GM21367 (cell line): Measurements from ENCODE around the gene PIF1.
"Not testable (repeated sequence)": the region's sequence is repeated elsewhere in the genome, so short reads cannot be mapped to it uniquely, and the experiment has no call there.

Source experiments
- ATAC-seq: cut with Tn5 transposase; IDR thresholded peaks from one replicate; pipeline ENCODE4 v1.9.1; 2021; ENCODE audit not compliant: unreplicated experiment

Gene PIF1

DNA sequence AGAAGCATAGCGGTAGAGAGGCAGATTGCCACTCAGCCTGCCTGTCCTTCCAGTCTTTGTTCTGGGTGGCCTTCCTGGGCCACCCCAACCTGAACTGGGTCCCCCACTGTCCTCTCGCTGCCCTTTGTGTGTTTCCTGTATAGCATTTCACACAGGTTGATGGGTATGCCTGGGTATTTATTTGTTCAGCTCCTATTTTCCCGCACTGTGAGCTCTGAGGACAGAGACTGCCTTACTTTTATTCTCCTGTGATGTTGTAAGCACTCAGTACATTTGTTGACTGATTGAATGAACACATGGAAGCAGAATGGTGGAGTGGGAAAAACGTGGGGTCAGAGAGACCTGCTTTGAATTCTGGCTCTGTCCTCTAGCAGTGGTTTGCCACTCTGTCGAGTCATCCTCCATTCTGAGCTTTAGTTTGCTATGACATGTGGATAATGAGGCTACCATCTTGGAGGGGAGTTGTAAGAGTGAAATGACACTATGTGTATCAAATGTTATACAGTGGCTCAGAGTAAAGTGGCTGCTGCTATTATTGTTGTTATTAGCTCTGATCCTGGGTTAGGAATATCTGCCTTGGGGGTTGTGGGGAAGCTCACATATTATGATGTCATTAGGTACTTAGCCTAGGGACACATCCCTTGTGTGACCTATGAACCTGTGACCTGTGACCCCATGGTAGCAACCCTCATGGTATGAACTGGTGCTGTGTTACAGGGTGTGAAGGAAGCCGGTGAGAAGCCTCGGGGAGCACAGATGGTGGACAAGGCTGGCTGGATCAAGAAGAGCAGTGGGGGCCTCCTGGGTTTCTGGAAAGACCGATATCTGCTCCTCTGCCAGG is 22.6 kb upstream of the PIF1 start:
- no peak for ATAC-seq

DNA sequence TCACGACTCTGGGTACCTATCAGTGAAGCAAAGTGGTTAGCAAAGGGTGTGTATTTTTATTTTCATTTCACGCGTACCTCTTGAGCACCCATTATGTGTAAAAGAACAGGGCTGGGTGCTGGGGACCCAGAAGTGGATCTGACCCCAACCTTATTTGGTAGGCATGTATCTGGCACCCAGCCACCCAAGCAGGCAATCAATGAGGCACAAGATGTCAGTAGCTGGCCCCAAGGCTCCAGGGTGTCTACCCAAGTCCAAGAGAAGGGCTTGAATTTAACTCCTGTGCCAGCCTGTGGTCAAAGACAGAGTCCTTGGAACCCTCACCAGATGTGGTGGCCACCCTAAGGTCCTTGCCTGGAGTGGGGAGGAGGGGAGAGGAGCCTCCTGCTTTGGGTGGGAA is 22.0 kb upstream of the PIF1 start:
- no peak for ATAC-seq

DNA sequence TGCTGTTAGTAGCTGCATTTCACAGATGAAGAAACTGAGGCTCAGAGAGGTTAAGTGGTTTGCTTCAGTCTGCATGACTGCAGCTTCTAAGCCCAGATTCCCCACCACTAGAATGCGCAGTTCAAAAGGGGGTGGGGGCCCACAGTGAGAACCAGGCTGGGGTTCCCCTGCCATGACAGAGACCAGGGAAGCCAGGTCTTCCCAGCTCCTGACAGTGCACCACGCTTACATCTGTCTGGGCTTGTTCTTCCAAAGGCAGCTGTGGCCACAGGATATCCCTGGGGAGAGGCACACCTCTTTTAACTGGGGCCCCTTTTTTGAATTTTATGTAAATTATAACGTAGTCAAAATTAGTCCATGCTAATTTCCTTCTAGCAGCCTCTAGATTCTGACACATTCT is 21.6 kb upstream of the PIF1 start:
- no peak for ATAC-seq

DNA sequence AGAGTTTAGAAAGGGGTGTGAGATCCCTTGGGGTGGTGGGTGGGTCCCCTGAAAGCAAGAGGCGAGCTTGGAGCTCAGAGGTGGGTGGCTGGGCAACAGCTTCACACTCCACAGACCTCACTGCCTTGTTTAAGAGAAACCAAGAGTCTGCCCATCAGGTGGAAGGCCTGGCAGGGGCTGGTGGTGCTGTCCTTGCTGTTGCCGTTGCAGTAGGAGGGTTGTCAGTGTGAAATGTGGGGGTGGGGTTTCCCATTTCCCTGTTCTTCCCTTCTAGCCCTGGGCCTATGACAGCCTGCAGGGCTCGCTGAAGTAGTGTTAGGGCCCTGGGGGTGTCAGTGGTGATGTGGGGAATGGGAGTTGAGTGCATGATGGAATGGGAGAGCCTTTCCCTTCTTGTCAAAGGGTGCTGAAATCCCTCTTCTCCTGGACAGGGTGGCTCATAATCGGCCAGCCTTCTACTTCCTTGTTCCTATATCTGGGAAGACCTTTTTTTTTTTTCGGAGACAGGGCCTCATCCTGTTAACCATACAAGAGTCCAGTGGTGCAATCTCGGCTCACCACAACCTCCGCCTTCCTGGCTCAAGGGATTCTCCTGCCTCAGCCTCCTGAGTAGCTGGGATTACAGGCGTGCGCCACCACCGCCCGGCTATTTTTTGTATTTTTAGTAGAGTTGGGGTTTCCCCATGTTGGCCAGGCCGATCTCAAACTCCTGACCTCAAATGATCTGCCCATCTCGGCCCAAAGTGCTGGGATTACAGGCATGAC is 20.6 kb upstream of the PIF1 start:
- no peak for ATAC-seq

DNA sequence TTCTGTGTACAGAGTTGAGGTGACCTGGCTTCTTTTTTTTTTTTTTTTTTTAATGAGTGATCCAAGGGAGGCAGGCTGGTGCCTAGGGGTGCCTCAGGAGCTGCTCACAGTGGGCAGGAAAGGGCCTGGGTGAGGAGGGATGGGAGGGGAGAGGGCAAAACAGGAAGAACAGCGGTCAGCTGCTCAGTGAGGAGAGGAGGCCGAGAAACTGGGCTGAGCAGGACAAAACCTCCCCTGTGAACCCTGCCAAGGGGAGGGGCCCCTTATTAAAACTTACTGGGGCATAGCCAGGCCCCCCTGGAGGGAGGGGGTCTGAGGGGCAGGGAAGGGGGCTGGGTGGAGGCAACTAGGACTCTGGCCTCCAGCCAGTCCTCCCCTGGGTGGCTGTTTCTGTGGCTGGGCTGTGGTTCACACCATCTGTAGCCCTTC is 19.8 kb upstream of the PIF1 start:
- no peak for ATAC-seq

DNA sequence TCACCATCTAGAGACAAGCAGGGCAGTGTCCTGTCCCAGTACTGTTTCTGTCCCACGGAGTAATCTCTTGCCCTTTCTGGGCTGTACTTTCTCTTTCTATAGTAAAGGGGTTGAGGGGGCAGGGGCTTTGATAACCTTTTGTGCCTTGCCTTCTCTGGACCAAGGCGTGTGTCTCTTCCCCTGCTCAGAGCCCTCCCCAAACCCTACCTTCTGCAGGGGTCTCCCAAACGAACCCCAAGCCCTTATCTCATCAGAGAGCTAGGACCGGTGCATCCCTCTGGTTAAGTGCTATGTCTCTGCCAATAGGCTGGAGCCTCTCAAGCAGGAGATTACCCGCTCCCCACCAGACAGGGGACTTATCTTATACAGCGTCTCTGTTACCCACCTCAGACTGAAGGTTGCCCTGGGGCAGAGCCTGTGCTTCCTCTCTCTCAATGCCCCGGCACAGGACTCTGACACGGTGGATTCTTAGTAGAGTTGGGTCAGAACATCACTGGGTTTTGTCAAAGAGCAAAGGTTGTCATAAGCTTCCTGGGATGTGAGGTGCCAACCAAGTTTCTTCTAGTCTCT is 19.2 kb upstream of the PIF1 start:
- ATAC-seq = no peak

DNA sequence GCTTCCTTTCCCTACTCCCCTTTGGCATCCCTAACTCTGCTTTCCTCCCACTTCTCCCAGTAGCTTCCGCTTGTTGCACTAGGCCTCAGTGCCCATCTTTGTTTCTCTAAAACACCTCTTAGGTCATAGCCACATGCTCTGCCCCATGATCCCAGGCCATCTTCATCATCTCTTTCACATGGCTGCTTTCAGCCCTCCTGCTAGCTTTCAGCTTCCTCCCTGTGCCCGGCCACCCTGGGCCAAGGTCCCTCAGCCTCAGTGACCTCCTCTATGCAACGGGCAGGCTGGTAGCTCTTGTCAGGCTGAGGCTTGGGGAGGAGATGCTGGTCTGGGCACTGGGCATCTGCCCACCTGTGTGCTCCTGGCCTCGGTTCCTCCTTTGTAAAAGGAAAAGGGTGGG is 18.5 kb upstream of the PIF1 start:
- ATAC-seq = no peak

DNA sequence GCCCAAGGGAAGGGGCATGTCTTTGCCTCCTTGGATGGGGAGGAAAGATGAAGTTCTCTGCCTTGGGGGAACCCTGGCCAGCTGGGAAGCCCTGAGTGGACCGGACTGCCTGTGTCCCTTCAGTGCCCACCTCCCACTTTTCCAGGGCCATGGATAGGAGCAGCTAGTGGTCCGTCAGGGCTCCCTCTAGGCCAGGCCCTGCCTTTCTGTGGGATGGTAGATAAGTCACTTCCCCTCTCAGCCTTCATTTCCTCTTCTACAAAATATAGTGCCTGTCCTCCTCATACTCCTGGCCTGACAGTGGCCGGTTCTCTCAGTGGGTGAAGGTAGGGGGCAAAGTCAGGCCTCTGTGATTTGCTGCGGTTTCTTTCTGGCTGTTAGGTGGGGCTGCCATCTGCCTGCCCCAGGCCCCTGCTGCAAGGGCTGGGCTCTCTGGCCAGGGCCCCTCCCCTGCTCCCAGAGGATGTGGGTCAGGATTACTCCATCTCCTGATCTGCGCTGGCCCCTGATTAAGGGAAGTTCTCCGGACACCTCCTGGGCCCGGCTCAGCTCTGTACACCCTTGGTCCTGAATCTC is 17.6 kb upstream of the PIF1 start:
- ATAC-seq = no peak

DNA sequence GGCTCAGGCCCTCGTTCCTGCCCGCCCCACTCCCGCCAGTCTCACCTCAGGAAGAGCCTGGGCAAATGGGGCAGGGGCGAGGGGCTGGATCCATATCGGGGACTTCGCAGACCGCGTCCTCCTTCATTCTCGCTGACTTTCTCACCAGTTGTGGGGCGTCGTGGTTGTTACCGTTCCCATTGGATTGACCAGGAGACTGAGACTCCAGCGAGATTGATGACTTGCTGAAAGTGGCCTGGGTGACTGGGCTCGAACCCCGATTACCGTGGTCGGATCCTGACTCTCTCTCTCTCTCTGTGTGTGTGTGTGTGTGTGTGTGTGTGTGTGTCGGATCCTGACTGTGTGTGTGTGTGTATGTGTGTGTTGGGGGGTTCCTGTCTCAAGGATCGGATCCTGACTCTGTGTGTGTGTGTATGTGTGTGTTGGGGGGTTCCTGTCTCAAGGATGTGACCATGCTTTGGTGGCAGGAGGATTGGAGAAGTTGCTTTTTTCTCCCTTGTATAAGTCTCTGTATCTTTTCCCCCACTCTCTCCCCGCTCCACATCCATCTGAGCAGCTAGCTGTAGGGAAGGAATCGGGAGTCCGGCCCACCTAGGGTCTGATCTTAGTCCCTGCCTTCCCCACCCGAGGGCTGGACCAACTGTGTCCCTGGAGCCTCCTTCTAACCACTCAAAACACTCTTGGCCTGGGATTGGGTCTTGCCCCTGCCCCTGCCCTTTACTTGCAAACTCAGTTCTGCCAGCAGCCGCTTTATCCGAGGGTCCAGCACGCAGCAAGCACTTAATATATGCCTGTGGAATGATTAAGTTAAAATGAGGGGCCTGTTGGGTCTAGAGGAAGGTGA is 16.9 kb upstream of the PIF1 start:
- ATAC-seq = peak; percentile 4

DNA sequence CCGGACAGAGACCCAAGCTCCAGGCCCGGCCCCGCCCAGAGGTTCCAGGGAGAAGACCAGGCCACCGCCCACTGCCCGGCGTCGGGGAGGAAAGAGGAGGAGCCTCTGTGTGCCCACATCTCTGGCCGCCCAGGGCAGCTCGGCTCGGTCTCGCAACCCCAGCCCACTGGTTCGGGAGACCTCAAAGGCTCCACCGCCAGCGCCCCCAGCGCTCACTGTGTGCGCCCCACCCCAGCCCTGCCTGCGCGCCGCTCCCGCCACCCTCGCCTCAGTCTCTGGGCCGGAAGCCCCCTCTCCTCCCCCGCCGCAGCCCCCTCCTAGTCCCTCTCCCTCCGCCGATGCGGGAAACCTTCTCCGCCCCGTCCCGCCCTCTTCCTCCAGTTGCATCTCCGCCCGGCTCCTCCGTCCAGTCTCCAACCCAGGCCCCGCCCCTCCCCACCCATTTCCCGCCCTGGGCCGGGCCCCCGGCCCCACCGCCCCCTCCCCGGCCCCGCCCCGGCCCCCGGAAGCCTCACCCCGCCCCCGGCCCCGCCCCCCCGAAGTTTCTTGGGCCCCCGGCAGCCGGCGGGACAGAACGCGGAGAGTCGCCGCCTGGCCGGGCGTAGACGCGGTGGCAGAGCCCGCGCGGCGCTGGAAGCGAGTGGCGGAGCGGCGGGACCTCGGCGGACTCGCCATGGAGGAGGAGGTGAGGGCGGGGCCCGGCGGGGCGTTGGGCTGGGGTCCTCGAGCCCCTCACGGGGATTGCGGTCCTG is 16.1 kb upstream of the PIF1 start, which contains the start of gene PLEKHO2:
PLEKHO2 (plus strand) TSS at position 572 of the 752 bp plus-strand sequence; CDS start at position 674, 102 bp downstream.
- ATAC-seq = peak; percentile 35

DNA sequence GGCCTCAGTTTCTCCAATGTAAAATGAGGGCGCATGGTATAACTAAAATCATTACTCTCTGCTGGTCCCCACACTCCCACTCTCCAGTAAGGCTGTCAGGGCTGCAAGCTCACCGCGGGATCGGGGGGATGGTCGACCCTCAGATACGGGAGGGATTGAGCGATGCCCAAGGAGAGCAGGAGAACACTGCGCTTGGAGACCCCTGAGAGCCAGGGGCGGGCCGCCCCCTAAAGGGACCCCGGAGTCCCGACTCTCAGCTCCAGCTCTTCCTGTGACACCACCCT is 15.6 kb upstream of the PIF1 start:
- no peak for ATAC-seq

DNA sequence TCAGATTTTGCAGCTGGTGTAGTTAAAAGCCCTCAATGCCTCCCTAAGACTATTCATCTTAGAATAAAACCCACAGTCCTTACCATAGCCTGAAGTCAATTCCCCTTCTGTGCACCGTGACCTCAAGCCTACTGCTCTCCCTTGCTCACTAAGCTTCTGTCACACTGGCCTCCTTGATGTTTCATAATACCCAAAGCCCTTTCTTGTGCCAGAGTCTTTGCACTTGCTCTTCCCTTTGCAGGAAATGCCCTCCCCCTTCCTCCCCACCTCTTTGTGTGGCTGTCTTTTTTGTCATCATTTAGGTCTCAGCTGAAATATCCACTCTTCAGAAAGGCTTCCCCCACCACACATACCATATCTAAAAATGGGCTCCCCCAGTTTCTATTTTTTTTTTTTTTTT is 12.1 kb upstream of the PIF1 start:
- no peak for ATAC-seq

DNA sequence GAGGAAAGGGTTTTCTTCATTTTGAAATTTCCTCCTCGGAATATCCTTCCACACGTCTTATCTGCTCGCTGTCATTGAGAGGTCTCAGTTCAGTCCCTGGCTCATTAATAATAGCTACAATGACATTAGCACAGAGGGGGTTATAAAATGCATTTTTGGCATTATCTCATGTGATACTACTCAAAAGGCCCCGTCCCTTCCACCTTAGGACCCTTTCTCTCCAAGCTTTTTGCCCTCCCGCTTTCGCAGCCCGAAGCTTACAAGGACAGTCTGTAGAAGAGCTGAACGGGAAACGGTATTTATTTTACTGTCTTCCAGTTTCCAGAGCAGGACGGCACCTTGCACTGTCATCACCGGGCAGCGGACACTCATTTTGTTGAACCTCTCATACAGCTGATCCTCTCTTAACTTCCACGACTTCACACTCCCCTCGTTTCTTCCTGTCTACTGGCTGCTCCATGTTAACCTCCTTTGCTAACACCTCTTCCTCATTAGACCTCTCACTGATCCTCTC is 10.6 kb upstream of the PIF1 start:
- ATAC-seq = no peak

DNA sequence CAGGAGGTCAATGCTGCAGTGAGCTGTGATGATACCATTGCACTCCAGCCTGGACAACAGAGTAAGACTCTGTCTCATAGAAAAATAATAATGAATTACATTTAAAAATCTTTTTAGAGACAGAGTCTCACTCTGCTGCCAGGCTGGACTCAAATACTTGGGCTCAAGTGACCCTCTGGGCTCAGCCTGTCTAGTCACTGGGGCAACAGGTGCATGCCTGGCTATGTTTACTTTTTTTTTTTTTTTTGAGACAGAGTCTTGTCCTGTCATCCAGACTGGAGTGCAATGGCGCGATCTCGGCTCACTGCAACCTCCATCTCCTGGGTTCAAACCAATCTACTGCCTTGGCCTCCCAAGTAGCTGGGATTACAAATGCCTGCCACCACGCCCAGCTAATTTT is 8.2 kb upstream of the PIF1 start:
- no peak for ATAC-seq

DNA sequence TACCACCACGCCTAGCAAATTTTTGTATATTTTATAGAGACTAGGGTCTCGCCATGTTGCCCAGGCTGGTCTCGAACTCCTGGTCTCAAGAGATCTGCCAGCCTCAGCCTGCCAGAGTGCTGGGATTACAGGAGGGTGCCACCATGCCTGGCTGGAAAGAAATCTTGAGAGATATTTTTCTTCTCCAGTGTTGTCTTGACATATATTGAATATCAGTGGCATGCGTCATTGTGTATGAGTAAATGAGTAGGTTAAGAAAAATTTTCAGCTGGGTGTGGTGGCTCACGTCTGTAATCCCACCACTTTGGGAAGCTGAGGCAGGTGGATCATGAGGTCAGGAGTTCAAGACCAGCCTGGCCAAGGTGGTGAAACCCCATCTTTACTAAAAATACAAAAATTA is 3.5 kb upstream of the PIF1 start:
- ATAC-seq = no peak

DNA sequence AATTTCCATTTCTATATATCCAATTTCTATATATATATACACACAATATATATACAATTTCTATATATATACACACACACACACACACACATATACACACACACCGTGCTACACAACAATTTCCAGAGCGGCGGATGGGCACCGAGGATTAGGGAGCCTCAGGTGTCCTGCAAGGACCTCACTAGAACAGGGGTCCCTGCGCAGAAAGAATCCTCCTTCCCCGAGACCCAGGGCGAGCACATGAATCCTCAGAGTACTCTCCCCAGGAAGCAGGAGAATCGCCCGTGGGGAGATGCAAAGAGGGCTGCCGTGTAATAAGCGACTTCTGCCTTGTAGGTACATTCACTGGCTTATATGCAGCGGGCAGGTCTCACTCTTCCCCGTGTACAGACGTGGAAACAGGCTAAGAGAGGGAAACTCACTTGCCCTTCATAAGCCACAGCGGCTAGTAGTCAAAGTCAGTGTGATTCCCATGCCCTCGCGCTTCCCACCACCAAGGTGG is 467 bp downstream of the PIF1 start:
- ATAC-seq = no peak

DNA sequence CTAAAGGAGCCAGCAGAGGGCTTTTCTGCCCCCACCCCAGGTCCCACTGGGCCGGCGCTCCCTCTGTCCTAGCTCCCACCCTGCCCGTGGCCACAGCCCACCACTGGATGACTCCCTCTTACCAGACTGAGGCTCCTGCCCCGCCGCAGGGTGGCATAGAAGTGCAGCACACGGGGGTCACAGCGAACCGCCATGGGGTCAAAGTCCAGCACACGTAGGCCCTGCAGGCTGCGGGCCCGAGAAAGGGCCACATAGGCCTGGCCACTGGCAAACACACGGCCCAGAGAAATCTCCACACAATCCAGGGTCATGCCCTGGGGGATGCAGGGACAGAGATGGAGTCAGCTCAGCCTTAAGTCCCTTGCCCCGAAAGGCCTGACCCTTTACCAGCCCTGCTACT is 9.0 kb downstream of the PIF1 start:
- ATAC-seq = no peak

DNA sequence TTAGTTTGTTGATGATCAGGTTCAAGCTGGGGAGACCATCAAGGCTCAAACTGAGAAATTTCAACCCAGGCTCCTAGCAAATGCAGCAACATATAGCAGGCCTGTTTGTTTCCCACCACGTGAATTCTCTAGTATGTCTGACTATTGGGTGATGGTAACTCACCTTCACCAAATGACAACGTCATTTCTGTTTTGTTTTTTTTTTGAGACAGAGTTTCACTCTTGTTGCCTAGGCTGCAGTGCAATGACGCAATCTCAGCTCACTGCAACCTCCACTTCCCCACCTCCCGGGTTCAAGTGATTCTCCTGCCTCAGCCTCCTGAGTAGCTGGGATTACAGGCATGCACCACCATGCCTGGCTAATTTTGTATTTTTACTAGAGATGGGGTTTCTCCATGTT is 10.5 kb downstream of the PIF1 start:
- ATAC-seq = not testable (repeated sequence)

DNA sequence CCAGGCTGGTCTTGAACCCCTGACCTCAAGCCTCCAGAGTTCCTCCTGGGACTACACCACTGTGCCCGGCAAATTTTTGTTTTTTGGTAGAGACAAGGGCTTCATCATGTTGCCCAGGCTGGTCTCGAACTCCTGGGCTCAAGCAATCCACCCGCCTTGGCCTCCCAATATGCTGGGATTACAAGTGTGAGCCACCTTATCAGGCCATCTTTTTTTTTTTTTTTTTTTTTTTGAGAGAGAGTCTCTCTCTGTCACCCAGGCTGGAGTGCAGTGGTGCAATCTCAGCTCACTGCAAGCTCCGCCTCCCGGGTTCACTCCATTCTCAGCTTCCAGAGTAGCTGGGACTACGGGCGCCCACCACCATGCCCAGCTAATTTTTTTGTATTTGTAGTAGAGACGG is 11.2 kb downstream of the PIF1 start:
- not testable (repeated sequence) for ATAC-seq

DNA sequence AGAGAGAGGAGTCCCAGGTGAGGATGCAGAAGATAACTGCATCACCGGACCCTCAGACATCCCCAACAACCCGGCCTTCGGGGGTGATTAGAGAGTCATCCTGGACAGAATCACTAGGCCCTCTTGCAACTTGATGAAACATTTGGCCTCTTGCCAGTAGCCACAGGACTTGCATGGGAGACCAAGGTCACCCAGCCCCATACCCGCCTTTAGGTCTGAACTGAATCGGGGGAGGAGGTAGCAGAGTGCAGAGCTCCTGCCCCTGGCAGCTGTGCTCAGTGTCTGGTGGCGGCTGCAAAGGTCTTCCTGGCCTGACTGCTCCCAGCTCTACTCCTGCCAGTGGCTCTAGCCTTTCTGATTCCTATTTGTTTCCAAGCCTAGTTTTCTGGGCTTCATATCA is 12.4 kb downstream of the PIF1 start:
- no peak for ATAC-seq
